SU-DHL-6 (cell line): Measurements from ENCODE around the gene CAMSAP1.
"Not testable (repeated sequence)": the region's sequence is repeated elsewhere in the genome, so short reads cannot be mapped to it uniquely, and the experiment has no call there.

Experiments used
- H2AFZ ChIP-seq: fragments of 200-600 bp; sonication (generic); 2 replicates; pipeline ENCODE4 v1.6.1; 2014; ENCODE audit warnings: low read depth, mild to moderate bottlenecking, moderate library complexity, mixed read lengths, antibody characterized with exemption, low read length; ENCODE audit not compliant: severe bottlenecking
- H3F3A ChIP-seq: fragments of 200-600 bp; shearing (Covaris generic); 2 replicates; pipeline ENCODE4 v1.6.0; 2016; ENCODE audit warnings: antibody characterized with exemption, mild to moderate bottlenecking; ENCODE audit not compliant: insufficient read depth
- H3K27ac ChIP-seq: fragments of 200-600 bp; sonication (generic); 2 replicates; pipeline ENCODE4 v1.5.1; 2016; ENCODE audit warnings: low read depth, mild to moderate bottlenecking, low read length, moderate library complexity, mixed read lengths
- H3K27me3 ChIP-seq: fragments of 200-600 bp; sonication (generic), shearing (Covaris generic); 2 replicates; pipeline ENCODE4 v1.6.0; 2014; ENCODE audit warnings: mild to moderate bottlenecking, low read length
- H3K36me3 ChIP-seq: fragments of 200-600 bp; sonication (generic); 2 replicates; pipeline ENCODE4 v1.6.1; 2014; ENCODE audit warnings: mild to moderate bottlenecking, low read length, mixed read lengths
- H3K4me2 ChIP-seq: fragments of 300-600, 200-600 bp; shearing (Covaris generic), sonication (generic); 2 replicates; pipeline ENCODE4 v1.6.0; 2014; ENCODE audit warnings: low read length, low read depth, mild to moderate bottlenecking; ENCODE audit not compliant: poor library complexity, severe bottlenecking
- H3K4me3 ChIP-seq: fragments of 200-600 bp; sonication (generic); 2 replicates; pipeline ENCODE4 v1.5.1; 2014; ENCODE audit warnings: antibody characterized with exemption, low read length, mild to moderate bottlenecking, mixed read lengths; ENCODE audit not compliant: insufficient read depth, poor library complexity, severe bottlenecking
- H3K79me2 ChIP-seq: fragments of 200-600 bp; sonication (generic); 2 replicates; pipeline ENCODE4 v1.6.1; 2014; ENCODE audit warnings: mild to moderate bottlenecking, low read length, moderate library complexity; ENCODE audit not compliant: insufficient read depth
- H3K9ac ChIP-seq: fragments of 200-600 bp; sonication (generic); 2 replicates; pipeline ENCODE4 v1.7.0; 2014; ENCODE audit warnings: mild to moderate bottlenecking, low read length
- H3K9me2 ChIP-seq: fragments of 200-600 bp; sonication (generic); replicated peaks from 2 replicates; pipeline ENCODE4 v1.6.1; 2014; ENCODE audit warnings: low read length; ENCODE audit not compliant: insufficient read depth
- H3K9me3 ChIP-seq: fragments of 200-600 bp; sonication (generic); 2 replicates; pipeline ENCODE4 v1.6.1; 2014; ENCODE audit warnings: low read length, mixed read lengths; ENCODE audit not compliant: insufficient read depth
- H4K20me1 ChIP-seq: fragments of 200-600 bp; sonication (generic); 2 replicates; pipeline ENCODE4 v1.6.1; 2014; ENCODE audit warnings: low read depth, mild to moderate bottlenecking, antibody characterized with exemption, low read length, moderate library complexity, mixed read lengths
- CTCF ChIP-seq: fragments of 200-600 bp; sonication (generic); IDR thresholded peaks from one replicate; pipeline ENCODE4 v1.5.1; 2017; ENCODE audit warnings: antibody characterized with exemption, mild to moderate bottlenecking, low read length, moderate library complexity; ENCODE audit not compliant: insufficient read depth, poor library complexity, severe bottlenecking
- EZH2phosphoT487 ChIP-seq: fragments of 200-600 bp; sonication (generic), shearing (Covaris generic); conservative IDR thresholded peaks from 2 replicates; pipeline ENCODE4 v1.6.1; 2018; ENCODE audit warnings: mild to moderate bottlenecking, antibody characterized with exemption, low read length, moderate library complexity, mixed read lengths

Gene CAMSAP1

GRCh38 chr9:135920973-135921585 is 13.7 kb upstream of the CAMSAP1 start:
- no peaks in the 10 kb centered on the region for H3K9me2 ChIP-seq
- TF ChIP-seq EZH2phosphoT487 (no peak), CTCF (no peak)
- H3K9ac ChIP-seq: no peak overlapping the region
- H3K27ac ChIP-seq: no peak overlapping the region
- H3K27me3 ChIP-seq: no peaks in the 10 kb centered on the region
- peaks cover 1% of the 10 kb centered on the region for H3K36me3 ChIP-seq
- peaks cover under 1% of the 10 kb centered on the region; the same call in 1 of the 2 replicates for H3K9me3 ChIP-seq
- no peak overlapping the region for H2AFZ ChIP-seq
- H3K4me3 ChIP-seq: no peak overlapping the region
- H3F3A ChIP-seq: no peaks in the 10 kb centered on the region
- no peaks in the 10 kb centered on the region for H4K20me1 ChIP-seq
- H3K4me2 ChIP-seq: no peak overlapping the region
- no peaks in the 10 kb centered on the region for H3K79me2 ChIP-seq

- H3K27me3 ChIP-seq: no peaks in the 10 kb centered on the region
- no peak overlapping the region for H3K4me2 ChIP-seq
- H3K9me3 ChIP-seq: peaks cover 5% of the 10 kb centered on the region; the same call in 1 of the 2 replicates
- H4K20me1 ChIP-seq: no peaks in the 10 kb centered on the region
- peaks cover 8% of the 10 kb centered on the region for H3K36me3 ChIP-seq
- no peaks in the 10 kb centered on the region for H3K9me2 ChIP-seq
- H3K9ac ChIP-seq: no peak overlapping the region
- H3F3A ChIP-seq: no peaks in the 10 kb centered on the region
- H3K27ac ChIP-seq: no peak overlapping the region
- no peak overlapping the region for H3K4me3 ChIP-seq
- H3K79me2 ChIP-seq: no peaks in the 10 kb centered on the region
- TF ChIP-seq CTCF (no peak), EZH2phosphoT487 (no peak)
- H2AFZ ChIP-seq: no peak overlapping the region
These were observed 13.0 kb upstream of the CAMSAP1 start for GRCh38 chr9:135920256-135920930.

- Histone ChIP-seq H3K36me3 (peaks cover 13% of the 10 kb centered on the region), H3K27ac (no peak overlapping the region), H3K27me3 (no peaks in the 10 kb centered on the region), H3F3A (no peaks in the 10 kb centered on the region), H3K79me2 (no peaks in the 10 kb centered on the region), H3K9me2 (no peaks in the 10 kb centered on the region), H3K4me3 (no peak overlapping the region), H3K9me3 (peaks cover 5% of the 10 kb centered on the region; the same call in 1 of the 2 replicates), H3K9ac (no peak overlapping the region), H2AFZ (no peak overlapping the region), H3K4me2 (no peak overlapping the region), H4K20me1 (no peaks in the 10 kb centered on the region)
- TF ChIP-seq EZH2phosphoT487 (no peak), CTCF (no peak)
These were observed 12.1 kb upstream of the CAMSAP1 start for GRCh38 chr9:135919318-135919890.

GRCh38 chr9:135916227-135916626 is 8.9 kb upstream of the CAMSAP1 start:
- H3K9ac ChIP-seq, H3K27ac ChIP-seq, H3F3A ChIP-seq, H4K20me1 ChIP-seq, H3K79me2 ChIP-seq, H3K4me3 ChIP-seq, H3K4me2 ChIP-seq, H3K9me3 ChIP-seq, H3K9me2 ChIP-seq, H3K27me3 ChIP-seq, H2AFZ ChIP-seq: not testable (repeated sequence)
- H3K36me3 ChIP-seq: peaks cover 13% of the 10 kb centered on the region
